ENCODE results near the gene TNFRSF14. TPM values are rescaled to one million over a fixed set of nuclear protein-coding genes. Genes with fewer than 3 reads are reported as not detected.

The TNFRSF14 gene
- total RNA-seq, 1 donor from 2014 or later, result 11.1 TPM

DNA sequence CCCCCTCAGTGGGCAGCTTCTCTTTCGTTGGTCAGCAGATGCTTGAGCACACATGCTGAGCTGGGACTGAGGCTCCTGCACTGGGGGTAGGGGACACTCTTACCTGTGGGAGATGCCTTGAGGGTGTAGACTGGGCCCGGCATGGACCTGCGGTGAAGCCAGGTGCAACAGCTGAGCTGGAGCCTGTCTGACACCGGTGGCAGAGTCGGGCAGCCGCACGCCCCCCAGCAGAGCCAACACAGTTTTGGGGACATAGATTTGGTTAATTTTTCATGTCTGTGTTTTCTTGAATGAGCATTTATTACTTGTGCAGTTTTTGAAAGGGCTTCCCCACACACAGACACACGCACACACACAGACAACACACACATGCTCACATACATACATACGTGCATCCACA is 20.2 kb upstream of the TNFRSF14 start:
- TF ChIP-seq, protein P1, sequence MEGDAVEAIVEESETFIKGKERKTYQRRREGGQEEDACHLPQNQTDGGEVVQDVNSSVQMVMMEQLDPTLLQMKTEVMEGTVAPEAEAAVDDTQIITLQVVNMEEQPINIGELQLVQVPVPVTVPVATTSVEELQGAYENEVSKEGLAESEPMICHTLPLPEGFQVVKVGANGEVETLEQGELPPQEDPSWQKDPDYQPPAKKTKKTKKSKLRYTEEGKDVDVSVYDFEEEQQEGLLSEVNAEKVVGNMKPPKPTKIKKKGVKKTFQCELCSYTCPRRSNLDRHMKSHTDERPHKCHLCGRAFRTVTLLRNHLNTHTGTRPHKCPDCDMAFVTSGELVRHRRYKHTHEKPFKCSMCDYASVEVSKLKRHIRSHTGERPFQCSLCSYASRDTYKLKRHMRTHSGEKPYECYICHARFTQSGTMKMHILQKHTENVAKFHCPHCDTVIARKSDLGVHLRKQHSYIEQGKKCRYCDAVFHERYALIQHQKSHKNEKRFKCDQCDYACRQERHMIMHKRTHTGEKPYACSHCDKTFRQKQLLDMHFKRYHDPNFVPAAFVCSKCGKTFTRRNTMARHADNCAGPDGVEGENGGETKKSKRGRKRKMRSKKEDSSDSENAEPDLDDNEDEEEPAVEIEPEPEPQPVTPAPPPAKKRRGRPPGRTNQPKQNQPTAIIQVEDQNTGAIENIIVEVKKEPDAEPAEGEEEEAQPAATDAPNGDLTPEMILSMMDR (IDR thresholded peaks at IDR 0.05; ENCODE audit: insufficient read depth, low read length, severe bottlenecking), result no peak

DNA sequence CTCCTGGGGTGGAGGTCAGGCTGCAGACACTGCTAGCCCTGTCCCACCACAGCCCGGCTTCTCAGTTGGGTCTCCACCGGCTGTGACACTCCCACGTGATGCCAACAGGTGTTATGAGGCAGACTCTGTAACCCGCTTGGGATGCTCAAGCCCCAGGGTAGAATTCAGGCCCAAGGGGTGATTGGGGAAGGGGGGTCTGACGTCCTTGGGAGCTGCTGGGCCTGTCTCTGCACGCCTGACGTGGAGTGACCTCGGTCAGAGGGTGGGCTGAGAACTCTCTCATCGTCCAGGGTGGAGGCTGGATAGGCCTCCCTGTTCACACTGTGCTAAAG is 18.4 kb upstream of the TNFRSF14 start:
- H3K27me3 ChIP-seq (ENCODE audit: control insufficient read depth, insufficient read depth, low read length), result no peaks in the 10 kb centered on the region
- TF ChIP-seq, protein P1 (IDR thresholded peaks at IDR 0.05; ENCODE audit: insufficient read depth, low read length, severe bottlenecking), result no peak
- FAIRE-seq, result no peak
- no peaks in the 10 kb centered on the region for H3K36me3 ChIP-seq (ENCODE audit: control insufficient read depth, insufficient read depth, low read length)
- no peak for DNase-seq (ENCODE audit: low read depth)
- no peak overlapping the region for H3K4me3 ChIP-seq (ENCODE audit: low read depth, low read length)

More for the DNA sequence above, 20.2 kb upstream of the TNFRSF14 start:
- FAIRE-seq (peak; percentile 55), DNase-seq (ENCODE audit: low read depth) (no peak)
- Histone ChIP-seq H3K36me3 (ENCODE audit: control insufficient read depth, insufficient read depth, low read length) (no peaks in the 10 kb centered on the region), H3K27me3 (ENCODE audit: control insufficient read depth, insufficient read depth, low read length) (no peaks in the 10 kb centered on the region), H3K4me3 (ENCODE audit: low read depth, low read length) (no peak overlapping the region)

- DNase-seq (ENCODE audit: low read depth) (no peak), FAIRE-seq (no peak)
- Histone ChIP-seq H3K27me3 (ENCODE audit: control insufficient read depth, insufficient read depth, low read length) (no peaks in the 10 kb centered on the region), H3K36me3 (ENCODE audit: control insufficient read depth, insufficient read depth, low read length) (no peaks in the 10 kb centered on the region), H3K4me3 (ENCODE audit: low read depth, low read length) (no peak overlapping the region)
- TF ChIP-seq, protein P1 (IDR thresholded peaks at IDR 0.05; ENCODE audit: insufficient read depth, low read length, severe bottlenecking), result no peak
These were observed 17.8 kb upstream of the TNFRSF14 start for GRCh38 chr1:2538376-2538775.

GRCh38 chr1:2538872-2539271 is 17.3 kb upstream of the TNFRSF14 start:
- no peaks in the 10 kb centered on the region for H3K27me3 ChIP-seq (ENCODE audit: control insufficient read depth, insufficient read depth, low read length)
- TF ChIP-seq, protein P1 (IDR thresholded peaks at IDR 0.05; ENCODE audit: insufficient read depth, low read length, severe bottlenecking), result no peak
- no peaks in the 10 kb centered on the region for H3K36me3 ChIP-seq (ENCODE audit: control insufficient read depth, insufficient read depth, low read length)
- no peak overlapping the region for H3K4me3 ChIP-seq (ENCODE audit: low read depth, low read length)
- DNase-seq (ENCODE audit: low read depth) (no peak), FAIRE-seq (no peak)

DNA sequence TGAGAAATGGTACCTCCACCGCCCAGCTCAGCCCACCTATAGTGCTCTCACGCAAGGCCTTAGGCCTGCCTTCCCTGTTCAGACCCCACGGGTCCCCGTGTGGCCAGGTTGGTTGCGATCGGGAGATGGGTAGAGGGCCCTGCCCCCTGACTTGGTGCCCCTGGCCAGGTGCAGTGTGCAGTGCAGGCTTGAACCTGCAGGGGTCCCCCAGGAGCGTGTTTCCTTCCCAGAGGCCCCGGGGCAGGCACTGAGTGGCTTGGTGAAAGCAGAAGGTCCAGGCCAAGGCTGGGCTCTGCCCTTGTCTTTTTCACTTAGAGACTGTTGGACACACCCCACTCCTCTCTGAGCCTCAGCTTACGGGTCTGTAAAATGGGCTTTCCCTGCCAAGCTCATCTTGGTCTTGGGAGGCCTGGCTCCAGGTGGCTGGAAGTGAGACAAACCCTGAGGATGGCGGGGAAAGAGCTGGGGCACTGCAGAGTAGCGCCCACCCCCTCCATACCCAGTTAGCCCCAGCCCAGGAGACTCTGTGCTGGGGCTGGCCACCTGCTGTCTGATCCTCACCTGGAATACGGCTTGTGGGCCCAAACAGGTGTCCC is 16.8 kb upstream of the TNFRSF14 start:
- no peak for FAIRE-seq
- H3K36me3 ChIP-seq (ENCODE audit: control insufficient read depth, insufficient read depth, low read length), result no peaks in the 10 kb centered on the region
- H3K4me3 ChIP-seq (ENCODE audit: low read depth, low read length), result no peak overlapping the region
- DNase-seq (ENCODE audit: low read depth), result no peak
- TF ChIP-seq, protein P1 (IDR thresholded peaks at IDR 0.05; ENCODE audit: insufficient read depth, low read length, severe bottlenecking), result peak; percentile 37
- no peaks in the 10 kb centered on the region for H3K27me3 ChIP-seq (ENCODE audit: control insufficient read depth, insufficient read depth, low read length)

All from bronchial epithelial cell (primary cell).